Iris pigment epithelial cell (primary cell): ENCODE measurements around the gene HBQ1.
A peak's percentile ranks its signal among the peaks of the same experiment; 100 is the strongest.
"Not testable (repeated sequence)": the region's sequence is repeated elsewhere in the genome, so short reads cannot be mapped to it uniquely, and the experiment has no call there.

ENCODE experiments used
- DNase-seq: peaks from one replicate; pipeline ENCODE4 v3.0.0-alpha.2; 2011; ENCODE audit warnings: low read depth

Gene HBQ1

DNA sequence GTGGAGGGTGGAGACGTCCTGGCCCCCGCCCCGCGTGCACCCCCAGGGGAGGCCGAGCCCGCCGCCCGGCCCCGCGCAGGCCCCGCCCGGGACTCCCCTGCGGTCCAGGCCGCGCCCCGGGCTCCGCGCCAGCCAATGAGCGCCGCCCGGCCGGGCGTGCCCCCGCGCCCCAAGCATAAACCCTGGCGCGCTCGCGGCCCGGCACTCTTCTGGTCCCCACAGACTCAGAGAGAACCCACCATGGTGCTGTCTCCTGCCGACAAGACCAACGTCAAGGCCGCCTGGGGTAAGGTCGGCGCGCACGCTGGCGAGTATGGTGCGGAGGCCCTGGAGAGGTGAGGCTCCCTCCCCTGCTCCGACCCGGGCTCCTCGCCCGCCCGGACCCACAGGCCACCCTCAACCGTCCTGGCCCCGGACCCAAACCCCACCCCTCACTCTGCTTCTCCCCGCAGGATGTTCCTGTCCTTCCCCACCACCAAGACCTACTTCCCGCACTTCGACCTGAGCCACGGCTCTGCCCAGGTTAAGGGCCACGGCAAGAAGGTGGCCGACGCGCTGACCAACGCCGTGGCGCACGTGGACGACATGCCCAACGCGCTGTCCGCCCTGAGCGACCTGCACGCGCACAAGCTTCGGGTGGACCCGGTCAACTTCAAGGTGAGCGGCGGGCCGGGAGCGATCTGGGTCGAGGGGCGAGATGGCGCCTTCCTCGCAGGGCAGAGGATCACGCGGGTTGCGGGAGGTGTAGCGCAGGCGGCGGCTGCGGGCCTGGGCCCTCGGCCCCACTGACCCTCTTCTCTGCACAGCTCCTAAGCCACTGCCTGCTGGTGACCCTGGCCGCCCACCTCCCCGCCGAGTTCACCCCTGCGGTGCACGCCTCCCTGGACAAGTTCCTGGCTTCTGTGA, 3.5 kb upstream of the HBQ1 start, which contains the start of gene HBA1:
Gene HBA1 (plus strand): TSS at position 204 of the 906 bp plus-strand sequence. CDS start 37 bp downstream, at position 241.
- not testable (repeated sequence) for DNase-seq

DNA sequence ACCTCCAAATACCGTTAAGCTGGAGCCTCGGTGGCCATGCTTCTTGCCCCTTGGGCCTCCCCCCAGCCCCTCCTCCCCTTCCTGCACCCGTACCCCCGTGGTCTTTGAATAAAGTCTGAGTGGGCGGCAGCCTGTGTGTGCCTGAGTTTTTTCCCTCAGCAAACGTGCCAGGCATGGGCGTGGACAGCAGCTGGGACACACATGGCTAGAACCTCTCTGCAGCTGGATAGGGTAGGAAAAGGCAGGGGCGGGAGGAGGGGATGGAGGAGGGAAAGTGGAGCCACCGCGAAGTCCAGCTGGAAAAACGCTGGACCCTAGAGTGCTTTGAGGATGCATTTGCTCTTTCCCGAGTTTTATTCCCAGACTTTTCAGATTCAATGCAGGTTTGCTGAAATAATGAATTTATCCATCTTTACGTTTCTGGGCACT, 2.9 kb upstream of the HBQ1 start:
- DNase-seq: no peak

DNA sequence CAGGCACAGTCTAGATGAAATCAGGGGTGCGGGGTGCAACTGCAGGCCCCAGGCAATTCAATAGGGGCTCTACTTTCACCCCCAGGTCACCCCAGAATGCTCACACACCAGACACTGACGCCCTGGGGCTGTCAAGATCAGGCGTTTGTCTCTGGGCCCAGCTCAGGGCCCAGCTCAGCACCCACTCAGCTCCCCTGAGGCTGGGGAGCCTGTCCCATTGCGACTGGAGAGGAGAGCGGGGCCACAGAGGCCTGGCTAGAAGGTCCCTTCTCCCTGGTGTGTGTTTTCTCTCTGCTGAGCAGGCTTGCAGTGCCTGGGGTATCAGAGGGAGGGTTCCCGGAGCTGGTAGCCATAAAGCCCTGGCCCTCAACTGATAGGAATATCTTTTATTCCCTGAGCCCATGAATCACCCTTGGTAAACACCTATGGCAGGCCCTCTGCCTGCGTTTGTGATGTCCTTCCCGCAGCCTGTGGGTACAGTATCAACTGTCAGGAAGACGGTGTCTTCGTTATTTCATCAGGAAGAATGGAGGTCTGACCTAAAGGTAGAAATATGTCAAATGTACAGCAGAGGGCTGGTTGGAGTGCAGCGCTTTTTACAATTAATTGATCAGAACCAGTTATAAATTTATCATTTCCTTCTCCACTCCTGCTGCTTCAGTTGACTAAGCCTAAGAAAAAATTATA, 2.1 kb upstream of the HBQ1 start:
- DNase-seq: no peak

DNA sequence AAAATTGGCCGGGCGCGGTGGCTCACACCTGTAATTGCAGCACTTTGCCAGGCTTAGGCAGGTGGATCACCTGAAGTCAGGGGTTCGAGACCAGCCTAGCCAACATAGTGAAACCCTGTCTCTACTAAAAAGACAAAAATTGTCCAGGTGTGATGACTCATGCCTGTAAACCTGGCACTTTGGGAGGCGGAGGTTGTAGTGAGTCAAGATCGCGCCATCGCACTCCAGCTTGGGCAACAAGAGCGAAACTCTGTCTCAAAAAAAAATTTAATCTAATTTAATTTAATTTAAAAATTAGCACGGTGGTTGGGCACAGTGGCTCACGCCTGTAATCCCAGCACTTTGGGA, 1.6 kb upstream of the HBQ1 start:
- no peak for DNase-seq

DNA sequence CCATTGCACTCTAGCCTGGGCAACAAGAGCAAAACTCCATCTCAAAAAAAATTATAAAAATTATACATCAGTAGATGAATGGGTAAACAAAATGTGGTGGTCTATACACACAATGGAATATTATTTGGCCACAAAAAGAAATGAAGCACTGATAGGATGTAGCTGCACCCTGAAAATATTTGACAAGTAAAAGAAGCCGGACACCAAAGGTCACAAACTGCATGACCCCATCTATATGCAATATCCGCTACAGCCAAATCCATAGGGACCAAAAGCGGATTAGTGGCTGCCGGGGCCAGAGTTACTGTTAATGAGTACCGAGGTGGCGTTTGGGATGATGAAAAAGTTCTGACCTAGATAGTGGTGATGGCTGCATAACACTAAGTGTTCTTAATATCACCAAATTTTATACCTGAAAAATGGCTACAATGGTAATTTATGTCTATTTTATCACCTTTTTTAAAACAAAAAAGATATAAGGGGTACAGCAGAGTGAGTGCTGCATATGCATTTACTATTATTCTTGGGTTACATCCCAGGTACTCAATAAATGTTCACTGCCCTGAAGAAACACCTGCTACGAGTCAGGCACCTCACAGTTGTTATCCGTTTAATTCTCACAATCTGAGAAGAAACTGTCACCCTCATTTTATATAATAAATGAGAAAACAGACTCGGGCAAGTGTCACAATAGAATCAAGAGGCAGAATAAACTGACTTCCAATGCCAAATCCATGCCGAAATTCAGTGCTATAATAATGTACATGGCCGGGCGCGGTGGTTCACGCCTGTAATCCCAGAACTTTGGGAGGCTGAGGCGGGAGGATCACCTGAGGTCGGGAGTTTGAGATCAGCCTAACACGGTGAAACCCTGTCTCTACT, 807 bp upstream of the HBQ1 start:
- DNase-seq: no peak

DNA sequence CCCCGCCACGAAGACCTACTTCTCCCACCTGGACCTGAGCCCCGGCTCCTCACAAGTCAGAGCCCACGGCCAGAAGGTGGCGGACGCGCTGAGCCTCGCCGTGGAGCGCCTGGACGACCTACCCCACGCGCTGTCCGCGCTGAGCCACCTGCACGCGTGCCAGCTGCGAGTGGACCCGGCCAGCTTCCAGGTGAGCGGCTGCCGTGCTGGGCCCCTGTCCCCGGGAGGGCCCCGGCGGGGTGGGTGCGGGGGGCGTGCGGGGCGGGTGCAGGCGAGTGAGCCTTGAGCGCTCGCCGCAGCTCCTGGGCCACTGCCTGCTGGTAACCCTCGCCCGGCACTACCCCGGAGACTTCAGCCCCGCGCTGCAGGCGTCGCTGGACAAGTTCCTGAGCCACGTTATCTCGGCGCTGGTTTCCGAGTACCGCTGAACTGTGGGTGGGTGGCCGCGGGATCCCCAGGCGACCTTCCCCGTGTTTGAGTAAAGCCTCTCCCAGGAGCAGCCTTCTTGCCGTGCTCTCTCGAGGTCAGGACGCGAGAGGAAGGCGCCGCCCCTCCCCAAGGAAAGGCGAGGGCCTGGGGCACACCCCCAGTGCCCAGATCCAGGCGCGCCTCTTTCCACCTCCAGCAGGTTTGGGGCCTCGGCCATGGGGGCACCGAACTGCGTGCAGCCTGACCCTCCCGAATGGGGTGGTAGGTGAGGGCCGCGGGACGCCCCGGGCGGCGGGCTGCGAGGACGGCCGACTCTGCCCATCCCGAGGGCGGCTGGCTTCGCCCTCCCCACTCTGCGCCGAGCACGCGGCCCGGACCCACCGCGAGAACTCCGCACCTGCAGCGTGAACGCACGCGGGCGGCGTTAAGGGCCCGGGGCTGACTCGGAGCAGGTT, 664 bp downstream of the HBQ1 start:
- peak; percentile 66 for DNase-seq

DNA sequence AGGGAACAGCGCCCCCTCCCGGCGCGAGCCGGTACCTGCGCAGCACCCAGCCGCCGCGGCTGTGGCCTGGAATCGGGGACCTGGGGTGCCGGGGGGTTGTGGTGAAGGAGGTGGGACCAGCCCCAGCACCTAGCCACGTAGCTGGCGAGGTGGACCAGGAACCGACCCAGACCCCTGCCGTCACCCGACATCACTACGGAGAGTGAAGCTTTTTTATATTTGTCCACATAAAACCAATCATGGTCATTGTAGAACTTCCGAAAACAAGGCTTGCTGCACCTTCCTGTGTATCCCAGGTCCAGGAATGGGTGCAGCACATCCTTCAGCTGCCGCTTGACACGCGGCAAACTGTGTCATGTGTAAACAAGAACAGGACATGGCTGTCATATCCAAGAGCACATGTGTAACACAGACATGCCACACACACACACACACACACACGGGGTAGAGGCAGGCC, 1.3 kb downstream of the HBQ1 start:
- DNase-seq: peak; percentile 11

DNA sequence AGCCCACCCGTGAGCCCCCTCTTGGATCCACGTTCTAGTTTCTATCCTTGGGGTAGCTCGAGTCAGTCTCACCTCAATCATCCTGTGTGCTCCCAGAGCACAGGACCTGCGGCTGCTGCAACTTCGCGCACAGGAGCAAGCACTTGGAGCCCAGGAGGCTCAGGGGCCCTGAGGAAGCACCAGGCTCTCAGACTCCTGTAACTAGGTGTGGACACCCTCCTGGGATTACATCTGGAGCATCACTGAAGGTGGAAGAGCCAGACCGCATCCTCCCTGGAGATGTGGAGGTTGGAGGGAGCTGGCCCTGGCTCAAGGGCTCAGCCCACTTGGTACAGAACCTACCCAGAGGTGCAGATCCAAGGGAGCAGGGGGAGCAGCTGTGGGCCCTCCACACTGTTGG, 2.7 kb downstream of the HBQ1 start:
- DNase-seq: no peak

DNA sequence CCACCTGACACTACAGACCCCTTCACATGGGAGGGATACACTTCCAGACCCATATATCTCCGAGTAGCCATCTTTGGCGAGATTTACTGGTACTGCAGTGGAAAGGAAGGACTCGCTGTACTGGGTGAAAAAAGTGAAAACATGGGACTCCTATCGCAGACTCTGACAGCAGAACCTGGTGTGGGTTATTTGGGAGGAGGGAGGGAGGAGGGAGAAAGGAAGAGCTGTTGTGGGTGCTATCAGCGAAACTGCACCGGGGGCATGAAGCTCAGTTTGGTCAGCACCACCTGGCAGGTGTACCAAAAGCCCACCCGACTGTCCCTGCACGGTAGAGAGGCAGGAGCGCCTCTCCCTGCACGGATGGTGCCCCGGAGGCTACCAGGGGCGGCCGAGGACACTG, 5.0 kb downstream of the HBQ1 start:
- no peak for DNase-seq

DNA sequence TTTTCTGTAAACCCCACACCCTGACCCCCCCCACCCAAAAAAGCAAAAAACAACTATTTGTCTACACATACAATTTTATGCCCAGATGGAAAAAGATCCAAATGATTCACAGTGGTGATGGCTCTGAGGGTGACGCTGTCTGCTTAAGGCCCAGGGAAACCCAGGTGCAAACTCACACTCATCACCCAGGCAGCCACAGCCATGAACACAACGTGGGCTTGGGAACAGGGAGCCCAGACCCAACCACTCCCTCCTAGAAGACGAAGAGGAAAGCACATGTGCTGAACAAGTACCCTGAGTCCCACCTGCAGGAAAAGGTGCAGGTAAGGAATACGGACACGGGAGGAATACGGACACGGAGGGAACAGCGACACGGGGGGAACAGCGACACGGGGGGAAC, 5.4 kb downstream of the HBQ1 start:
- DNase-seq: no peak

DNA sequence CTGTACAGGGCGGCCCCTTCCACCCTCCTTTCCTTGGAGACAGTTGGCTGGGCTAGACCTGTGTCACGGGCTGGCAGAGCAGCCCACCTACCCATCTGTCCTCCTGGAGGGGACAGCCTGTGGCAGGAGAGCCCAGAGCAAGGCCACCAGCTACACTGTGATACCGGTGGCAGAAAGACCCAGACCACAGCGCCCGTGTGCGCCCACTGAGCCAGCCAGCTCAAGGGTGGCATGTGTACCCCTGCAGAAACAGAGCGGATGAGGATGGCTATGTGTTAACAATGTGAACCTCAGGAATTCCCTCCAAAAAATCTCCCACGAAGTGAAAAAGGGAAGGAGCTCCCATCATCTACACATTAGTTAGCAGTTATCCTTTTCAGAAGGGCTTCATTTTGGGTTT, 7.1 kb downstream of the HBQ1 start:
- no peak for DNase-seq

DNA sequence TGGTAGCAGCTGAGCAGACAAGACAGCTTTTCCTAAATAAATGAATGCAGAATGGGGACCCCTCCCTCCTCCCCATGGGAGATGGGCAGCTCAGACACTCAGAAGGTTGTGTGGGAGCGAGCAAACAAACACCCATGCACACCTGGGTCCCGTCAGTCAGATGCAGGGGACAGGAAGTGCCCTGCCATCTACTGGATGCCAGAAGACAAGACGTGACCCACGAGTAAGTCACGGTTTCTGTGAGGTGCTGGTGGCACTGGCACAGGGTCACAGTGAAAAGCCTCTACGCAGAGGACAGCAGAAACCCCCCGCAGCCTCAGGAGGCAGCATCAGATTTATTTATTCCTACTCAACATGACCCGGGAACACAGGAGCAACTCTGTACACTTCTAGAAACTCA, 8.4 kb downstream of the HBQ1 start:
- no peak for DNase-seq

DNA sequence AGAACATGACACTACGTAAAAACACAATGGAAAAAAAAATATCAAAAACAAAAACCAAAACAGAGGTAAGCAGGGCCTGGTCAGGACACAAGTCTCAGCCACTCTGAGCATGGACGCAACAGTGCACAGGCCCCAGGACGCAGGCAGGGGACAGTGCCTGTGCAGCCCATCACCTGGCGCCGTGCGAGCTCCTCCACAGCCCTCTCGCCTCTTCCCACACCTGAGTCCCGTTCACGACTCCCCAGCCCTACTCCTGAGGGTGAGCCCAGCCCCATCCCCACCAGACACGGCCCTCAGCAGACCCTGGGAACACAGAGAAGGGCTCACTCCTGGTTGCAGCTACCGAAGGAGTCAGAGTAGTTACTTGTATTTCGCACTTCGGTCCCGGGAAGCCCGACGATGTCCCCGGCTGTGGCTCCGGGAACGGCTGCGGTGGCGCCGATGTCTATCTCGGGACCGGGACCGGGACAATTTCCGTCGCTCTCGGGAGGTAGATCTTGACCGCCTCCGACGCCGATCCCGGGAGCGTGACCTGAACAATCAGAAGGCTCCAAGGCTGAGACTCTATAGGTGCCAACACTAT, 9.4 kb downstream of the HBQ1 start:
- no peak for DNase-seq

DNA sequence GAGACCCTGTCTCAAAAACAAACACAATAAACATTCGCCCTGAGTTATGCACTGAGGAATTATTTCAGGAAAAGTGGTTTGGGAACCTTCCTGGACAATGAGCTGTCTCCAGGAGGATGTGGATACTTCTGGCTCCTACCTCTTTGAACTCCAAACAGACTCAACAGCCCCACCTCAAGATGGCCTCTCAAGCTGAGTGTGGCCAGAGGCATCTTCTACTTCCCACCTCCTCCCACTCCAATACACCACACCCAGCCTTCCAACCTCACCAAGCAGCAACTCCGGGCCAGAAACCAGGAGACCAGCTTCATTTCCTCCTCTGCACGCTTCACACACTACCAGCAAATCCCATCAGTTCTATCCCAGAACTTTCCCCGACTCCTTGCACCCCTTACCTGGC, 11.6 kb downstream of the HBQ1 start:
- DNase-seq: no peak

DNA sequence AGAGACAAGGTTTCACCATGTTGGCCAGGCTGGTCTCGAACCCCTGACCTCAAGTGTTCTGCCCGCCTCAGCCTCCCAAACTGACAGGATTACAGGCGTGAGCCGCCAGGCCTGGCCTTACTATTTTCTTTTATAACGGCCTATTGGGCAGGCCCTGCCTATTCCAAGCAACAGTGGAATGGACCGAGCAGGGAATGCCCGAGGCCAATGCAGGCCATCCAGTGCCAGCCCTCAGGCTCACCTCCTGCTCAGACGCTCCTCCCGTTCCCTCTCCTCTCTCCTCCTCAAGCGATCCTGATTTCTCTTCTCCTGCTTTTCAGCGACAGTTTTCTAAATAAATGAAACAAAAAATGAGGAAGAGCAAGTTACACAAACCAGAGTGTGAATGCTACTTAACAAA, 12.4 kb downstream of the HBQ1 start:
- DNase-seq: no peak

DNA sequence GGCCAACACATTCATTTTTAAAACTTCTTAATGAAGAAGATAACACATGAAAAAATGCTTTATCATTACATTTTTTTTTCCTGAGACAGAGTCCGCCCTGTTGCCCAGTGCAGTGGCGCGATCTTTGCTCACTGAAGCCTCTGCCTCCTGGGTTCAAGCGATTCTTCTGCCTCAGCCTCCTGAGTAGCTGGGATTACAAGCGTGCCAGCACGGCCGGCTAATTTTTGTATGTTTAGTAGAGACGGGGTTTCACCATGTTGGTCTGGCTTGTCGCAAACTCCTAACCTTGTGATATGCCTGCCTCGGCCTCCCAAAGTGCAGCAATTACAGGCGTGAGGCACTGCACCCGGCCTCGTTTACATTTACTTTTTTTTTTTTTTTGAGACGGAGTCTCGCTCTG, 13.2 kb downstream of the HBQ1 start:
- DNase-seq: no peak

DNA sequence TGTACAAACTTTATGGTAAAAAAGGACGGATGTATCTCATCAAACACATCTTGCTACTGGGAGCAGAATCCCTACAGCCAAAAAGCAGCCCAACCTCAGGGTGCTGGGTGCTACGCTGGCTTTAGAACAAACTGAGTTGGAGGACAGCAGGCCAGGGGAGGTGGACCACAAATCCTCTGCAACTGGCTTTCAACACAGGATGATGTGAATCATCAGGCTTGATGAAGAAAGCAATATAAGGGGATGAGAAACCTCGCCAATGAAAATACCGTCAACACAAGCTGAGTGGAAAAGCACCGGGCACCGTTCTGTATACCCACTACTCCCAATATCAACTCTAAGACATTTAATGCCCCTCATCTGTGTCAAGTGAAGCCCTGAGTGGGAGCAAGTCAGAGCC, 14.3 kb downstream of the HBQ1 start:
- peak; percentile 89 for DNase-seq

DNA sequence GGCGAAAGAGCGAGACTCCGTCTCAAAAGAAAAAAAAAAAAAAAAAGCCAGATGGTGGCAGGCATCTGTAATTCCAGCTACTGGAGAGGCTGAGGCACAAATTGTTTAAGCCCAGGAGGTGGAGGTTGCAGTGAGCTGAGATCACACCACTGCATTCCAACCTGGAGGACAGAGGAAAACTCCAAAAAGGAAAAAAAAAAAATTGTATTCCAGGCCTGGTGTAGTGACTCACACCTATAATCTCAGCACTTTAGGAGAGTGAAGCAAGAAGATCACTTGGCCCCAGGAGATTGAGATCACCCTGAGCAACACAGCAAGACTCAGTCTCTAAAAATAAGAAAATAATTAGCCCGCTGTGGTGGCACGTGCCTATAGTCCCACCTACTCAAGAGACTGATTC, 20.1 kb downstream of the HBQ1 start:
- DNase-seq: peak; percentile 74

DNA sequence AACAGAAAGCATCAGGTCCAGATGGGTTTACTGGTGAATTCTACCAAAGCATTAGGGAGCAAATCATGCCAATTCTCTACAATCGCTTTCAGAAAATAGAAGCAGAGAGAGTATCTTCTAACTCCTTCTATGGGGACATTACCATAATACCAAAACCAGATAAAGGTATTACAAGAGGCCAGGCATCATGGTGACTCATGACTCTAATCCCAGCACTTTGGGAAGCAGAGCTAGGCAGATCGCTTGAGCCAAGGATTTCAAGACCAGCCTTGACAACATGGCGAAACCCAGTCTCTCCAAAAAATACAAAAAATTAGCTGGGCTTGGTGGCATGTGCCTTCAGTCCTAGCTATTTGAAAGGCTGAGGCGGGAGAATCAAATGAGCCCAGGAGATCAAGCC, 23.0 kb downstream of the HBQ1 start:
- DNase-seq: peak; percentile 34

DNA sequence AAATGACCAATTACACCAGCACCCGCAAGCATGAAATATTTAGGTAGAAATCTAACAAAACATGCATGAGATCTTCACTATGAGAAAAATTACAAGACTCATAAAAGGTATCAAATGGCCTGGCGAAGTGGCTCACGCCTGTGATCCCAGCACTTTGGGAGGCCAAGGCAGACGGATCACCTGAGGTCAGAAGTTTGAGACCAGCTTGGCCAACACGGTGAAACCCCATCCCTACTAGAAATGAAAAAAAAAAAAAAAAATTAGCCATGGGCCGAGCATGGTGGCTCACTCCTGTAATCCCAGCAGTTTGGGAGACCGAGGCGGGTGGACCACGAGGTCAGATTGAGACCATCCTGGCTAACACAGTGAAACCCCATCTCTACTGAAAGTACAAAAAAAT, 23.8 kb downstream of the HBQ1 start:
- DNase-seq: not testable (repeated sequence)

DNA sequence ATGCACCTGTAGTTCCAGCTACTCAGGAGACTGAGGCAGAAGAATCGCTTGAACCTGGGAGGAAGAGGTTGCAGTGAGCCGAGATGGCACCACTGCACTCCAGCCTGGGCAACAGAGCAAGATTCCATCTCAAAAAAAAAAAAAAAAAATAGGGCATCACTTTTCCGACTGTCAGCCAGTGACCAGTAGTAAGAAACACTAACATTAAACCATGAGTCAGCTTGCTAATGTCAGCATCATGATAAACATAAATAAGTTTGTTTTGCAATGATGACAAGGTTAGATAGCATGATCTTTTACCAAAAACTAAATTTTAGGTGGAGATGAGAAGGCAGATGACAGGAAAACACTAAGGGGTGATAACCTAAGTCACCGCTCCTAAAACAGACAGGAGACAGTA, 29.1 kb downstream of the HBQ1 start:
- DNase-seq: not testable (repeated sequence)
